B cell (primary cell): ENCODE data around the gene CLIP2. TPM values are rescaled to one million over a fixed set of nuclear protein-coding genes. Genes with fewer than 3 reads are reported as not detected.

Experiments used
- ATAC-seq: fragments of 200-7000 bp; cut with Tn5 transposase; one replicate; pipeline ENCODE4 v1.10.0; 2021; ENCODE audit warnings: low read depth, mild to moderate bottlenecking, moderate number of reproducible peaks, moderate library complexity
- CTCF ChIA-PET: fragments of 350-600 bp; sonication (Branson Sonifier 250); formaldehyde crosslinking; loops from one replicate; lab custom pipeline; 2021; ENCODE audit warnings: antibody characterized with exemption, inconsistent platforms; lab: Charles Lee
- POLR2A ChIA-PET: fragments of 350-600 bp; sonication (Branson Sonifier 250); formaldehyde crosslinking; loops from one replicate; lab custom pipeline; 2021; ENCODE audit warnings: antibody characterized with exemption; lab: Charles Lee
- DNase-seq: peaks from one replicate; pipeline ENCODE4 v3.0.0; 2013
- H2AFZ ChIP-seq: 2 replicates; pipeline ENCODE4 v1.6.1; 2012; ENCODE audit warnings: mild to moderate bottlenecking, low read depth, low read length; ENCODE audit not compliant: insufficient read depth, poor library complexity, severe bottlenecking
- H3K27ac ChIP-seq, 2 donors: 1 replicate in 1 of 2; 2 replicates in 1 of 2; pipeline ENCODE4 v1.5.1; 2012 to 2013; ENCODE audit warnings: low read length in 2 of 2, mild to moderate bottlenecking in 2 of 2, moderate library complexity in 1 of 2
- H3K27me3 ChIP-seq, 4 experiments: fragments of 200-600 bp in 1 of 4; sonication (generic) in 1 of 4; replicated peaks in 1 of 4; 1 replicate in 2 of 4; 2 replicates in 2 of 4; pipeline versions ENCODE4 v1.6.1 to v1.7.0; 2013 to 2016; ENCODE audit warnings: low read length in 3 of 4, mild to moderate bottlenecking in 2 of 4, mixed read lengths in 1 of 4, moderate library complexity in 1 of 4; ENCODE audit not compliant: insufficient read depth in 4 of 4, control insufficient read depth in 3 of 4; ENCODE audit errors: control extremely low read depth in 1 of 4
- H3K36me3 ChIP-seq, 2 experiments: replicated peaks in 1 of 2; 1 replicate in 1 of 2; 2 replicates in 1 of 2; pipeline versions ENCODE4 v1.6.1 to v1.7.1; 2013; ENCODE audit warnings: low read length in 1 of 2; ENCODE audit not compliant: insufficient read depth in 2 of 2, control insufficient read depth in 1 of 2; ENCODE audit errors: control extremely low read depth in 1 of 2, extremely low read depth in 1 of 2
- H3K4me1 ChIP-seq, 2 donors: fragments of 200-600 bp in 1 of 2; sonication (generic) in 1 of 2; 1 replicate in 1 of 2; 2 replicates in 1 of 2; pipeline versions ENCODE4 v1.5.1 to v1.6.1; 2013 to 2017; ENCODE audit warnings: low read length in 2 of 2; ENCODE audit not compliant: control insufficient read depth in 2 of 2, insufficient read depth in 2 of 2
- H3K4me2 ChIP-seq: replicated peaks from 2 replicates; pipeline ENCODE3; 2012; ENCODE audit warnings: mild to moderate bottlenecking, low read depth, low read length; ENCODE audit not compliant: poor library complexity, severe bottlenecking
- H3K4me3 ChIP-seq, 5 experiments: fragments of 200-600 bp in 1 of 5; sonication (generic) in 1 of 5; 1 replicate in 3 of 5; 2 replicates in 2 of 5; pipeline versions ENCODE4 v1.5.1 to v1.7.0; 2011 to 2016; ENCODE audit warnings: low read length in 4 of 5, mild to moderate bottlenecking in 4 of 5, low read depth in 2 of 5, control low read depth in 1 of 5, moderate library complexity in 1 of 5; ENCODE audit not compliant: insufficient read depth in 1 of 5; ENCODE audit errors: control extremely low read depth in 1 of 5, extremely low read depth in 1 of 5
- H3K79me2 ChIP-seq: fragments of 200-600 bp; sonication (generic); one replicate; pipeline ENCODE4 v1.6.0; 2016; ENCODE audit warnings: low read length; ENCODE audit not compliant: control insufficient read depth, insufficient read depth
- H3K9ac ChIP-seq: fragments of 200-600 bp; sonication (generic); 2 replicates; pipeline ENCODE4 v1.6.1; 2017; ENCODE audit warnings: mild to moderate bottlenecking, low read length, moderate library complexity
- H3K9me3 ChIP-seq, 3 donors: one replicate each; pipeline versions ENCODE4 v1.6.1 to v1.7.1; 2013; ENCODE audit warnings: low read length in 2 of 3; ENCODE audit not compliant: control insufficient read depth in 2 of 3, insufficient read depth in 1 of 3; ENCODE audit errors: control extremely low read depth in 1 of 3
- H4K20me1 ChIP-seq: 2 replicates; pipeline ENCODE4 v1.6.0; 2012; ENCODE audit warnings: mild to moderate bottlenecking, low read length; ENCODE audit not compliant: insufficient read depth, control insufficient read depth, poor library complexity, severe bottlenecking
- H3K27ac Mint-ChIP-seq: one replicate; pipeline ENCODE4 v1.8.0; 2021; ENCODE audit warnings: mixed read lengths
- H3K27me3 Mint-ChIP-seq: one replicate; pipeline ENCODE4 v1.8.0; 2021; ENCODE audit warnings: mixed read lengths
- H3K4me1 Mint-ChIP-seq: one replicate; pipeline ENCODE4 v1.8.0; 2021; ENCODE audit warnings: mixed read lengths
- H3K4me3 Mint-ChIP-seq: one replicate; pipeline ENCODE4 v1.8.0; 2021; ENCODE audit warnings: mixed read lengths
- H3K9me3 Mint-ChIP-seq: one replicate; pipeline ENCODE4 v1.8.0; 2022; ENCODE audit warnings: mixed read lengths; ENCODE audit not compliant: insufficient read depth
- EZH2 ChIP-seq: IDR thresholded peaks from 2 replicates; pipeline ENCODE4 v1.6.1; 2012; ENCODE audit warnings: borderline replicate concordance, low read depth, mild to moderate bottlenecking, moderate library complexity, low read length; ENCODE audit not compliant: insufficient read depth, poor library complexity, severe bottlenecking
- WGBS: methylation state at CpG from one replicate; pipeline ENCODE4 v1.1.5; 2013; ENCODE audit warnings: missing lambda C conversion rate; ENCODE audit not compliant: insufficient coverage; 5-methylcytosine and 5-hydroxymethylcytosine counted together
- intact Hi-C: fragments of 100-400 bp; cut with micrococcal nuclease; formaldehyde crosslinking; loops from one replicate; pipeline ENCODE4 v1.10.0; 2022
- polyA plus RNA-seq: library from polyadenylated mRNA; depleted of rRNA; stranded (reverse); fragments of >200 nt; gene quantifications from 2 replicates; pipeline ENCODE4 v1.2.3, GENCODE V29; 2012
- total RNA-seq, 2 donors: library from RNA; stranded (reverse); fragments of 120-200 nt in 1 of 2; gene quantifications; 1 replicate in 1 of 2; 2 replicates in 1 of 2; pipeline versions ENCODE4 v1.2.3 to v1.2.4, GENCODE V29; 2013 to 2022
- TF ChIP-seq, protein P1 (sequence below): fragments of 200-600 bp; IDR thresholded peaks from one replicate; pipeline ENCODE4 v1.8.0; 2022; ENCODE audit warnings: antibody characterized with exemption, mild to moderate bottlenecking

CLIP2 gene
- total and polyA plus RNA-seq, 2 donors (not counting 1 experiment from before 2014, with no cell fraction given) = 5.7 to 47.9 TPM

DNA sequence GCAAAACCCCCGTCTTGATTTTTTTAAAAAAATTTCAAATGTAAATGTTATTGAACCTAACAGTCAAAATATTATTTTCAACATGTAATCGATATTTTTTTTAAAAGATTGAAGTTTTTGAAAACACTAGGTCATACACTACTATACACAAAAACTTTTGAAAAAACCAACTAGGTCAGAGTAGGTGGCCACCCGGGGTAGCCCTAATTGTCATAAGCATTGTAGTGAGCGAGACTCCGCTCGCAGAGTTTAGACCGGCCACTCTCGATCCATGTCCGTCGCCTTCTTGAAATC lies 35.4 kb upstream of the CLIP2 start:
- H3K27ac ChIP-seq = peak overlapping the region; percentile 57 to 90
- WGBS = 0% methylated on average over 8 of the region's 10 CpGs
- peaks cover 49% of the 10 kb centered on the region for H3K79me2 ChIP-seq
- H3K27ac Mint-ChIP-seq = peak overlapping the region; percentile 95
- H3K9me3 ChIP-seq = no peaks in the 10 kb centered on the region
- peak overlapping the region; percentile 99 for H3K4me2 ChIP-seq
- H3K4me1 ChIP-seq = peaks cover 16 to 44% of the 10 kb centered on the region in 2 donors
- peak overlapping the region; percentile 97 for H3K4me3 Mint-ChIP-seq
- peaks cover 30% of the 10 kb centered on the region for H3K4me1 Mint-ChIP-seq
- DNase-seq = no peak
- H3K9ac ChIP-seq = peak overlapping the region; percentile 85
- intact Hi-C loops = loop anchor here (1.0 to 10.0 kb wide), 6 partner anchors 12 to 569 kb away; partner anchors contain the start of genes BUD23, CLIP2 and DNAJC30
- POLR2A ChIA-PET = interaction anchor here (0.9 to 1.1 kb wide), 3 partner anchors 12 to 45 kb away, joined by 3 to 8 read pairs (median 4); no protein-coding TSS in a partner anchor
- CTCF ChIA-PET = interaction anchor here (0.7 to 4.4 kb wide), 4 partner anchors 22 to 48 kb away, joined by 3 to 18 read pairs (median 3); partner anchors contain the start of gene CLIP2
- no peaks in the 10 kb centered on the region for H3K27me3 Mint-ChIP-seq
- H3K36me3 ChIP-seq = peaks cover 1 to 25% of the 10 kb centered on the region in 2 experiments
- no peak for TF ChIP-seq EZH2
- TF ChIP-seq, protein P1, sequence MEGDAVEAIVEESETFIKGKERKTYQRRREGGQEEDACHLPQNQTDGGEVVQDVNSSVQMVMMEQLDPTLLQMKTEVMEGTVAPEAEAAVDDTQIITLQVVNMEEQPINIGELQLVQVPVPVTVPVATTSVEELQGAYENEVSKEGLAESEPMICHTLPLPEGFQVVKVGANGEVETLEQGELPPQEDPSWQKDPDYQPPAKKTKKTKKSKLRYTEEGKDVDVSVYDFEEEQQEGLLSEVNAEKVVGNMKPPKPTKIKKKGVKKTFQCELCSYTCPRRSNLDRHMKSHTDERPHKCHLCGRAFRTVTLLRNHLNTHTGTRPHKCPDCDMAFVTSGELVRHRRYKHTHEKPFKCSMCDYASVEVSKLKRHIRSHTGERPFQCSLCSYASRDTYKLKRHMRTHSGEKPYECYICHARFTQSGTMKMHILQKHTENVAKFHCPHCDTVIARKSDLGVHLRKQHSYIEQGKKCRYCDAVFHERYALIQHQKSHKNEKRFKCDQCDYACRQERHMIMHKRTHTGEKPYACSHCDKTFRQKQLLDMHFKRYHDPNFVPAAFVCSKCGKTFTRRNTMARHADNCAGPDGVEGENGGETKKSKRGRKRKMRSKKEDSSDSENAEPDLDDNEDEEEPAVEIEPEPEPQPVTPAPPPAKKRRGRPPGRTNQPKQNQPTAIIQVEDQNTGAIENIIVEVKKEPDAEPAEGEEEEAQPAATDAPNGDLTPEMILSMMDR = no peak
- no peak for ATAC-seq
- H3K9me3 Mint-ChIP-seq = no peaks in the 10 kb centered on the region
- H4K20me1 ChIP-seq = peaks cover 12% of the 10 kb centered on the region
- H2AFZ ChIP-seq = peak overlapping the region; percentile 92
- H3K4me3 ChIP-seq = peak overlapping the region; percentile 41 to 99 (median 91)
- no peaks in the 10 kb centered on the region for H3K27me3 ChIP-seq

DNA sequence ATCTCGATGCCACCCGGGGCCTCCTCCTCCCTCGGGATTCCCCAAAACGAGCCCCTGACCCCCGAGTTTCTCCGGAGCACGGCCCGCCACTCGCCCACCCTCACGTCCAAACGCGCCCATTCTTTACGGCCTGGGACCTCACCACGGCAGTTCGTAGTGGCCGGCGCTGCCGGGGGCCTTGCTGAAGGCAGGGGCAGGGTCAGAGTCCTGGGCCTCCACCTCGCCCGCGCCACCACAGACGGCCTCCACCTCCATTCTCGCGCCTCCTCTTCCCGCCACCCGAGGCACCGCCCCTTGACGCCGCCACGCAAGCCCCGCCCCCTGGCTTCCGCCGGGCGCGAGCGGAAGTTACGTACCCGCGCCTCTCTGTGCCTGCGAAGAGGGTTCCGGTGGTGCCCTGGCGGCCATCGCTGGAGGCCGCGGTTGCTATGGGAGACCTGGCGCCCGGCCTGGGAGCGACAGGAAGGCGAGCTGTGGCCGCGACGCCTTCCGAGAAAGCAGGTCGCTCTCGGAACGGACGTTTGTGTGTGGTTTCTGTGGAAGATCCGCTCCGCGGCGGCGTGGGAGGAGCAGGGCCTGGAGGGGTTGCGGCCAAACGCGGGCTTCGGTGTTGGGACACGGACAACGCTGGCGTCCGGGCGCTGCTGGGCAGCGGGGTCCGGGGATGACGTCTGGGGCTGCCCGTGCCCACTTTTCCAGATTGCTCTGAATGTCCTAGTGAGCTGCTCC lies 34.9 kb upstream of the CLIP2 start, which contains the start of gene RFC2:
Gene RFC2 (minus strand): TSS at position 271 of the 729 bp plus-strand sequence. CDS start 16 bp downstream, at position 255.
- under 1% methylated on average over 75 of the region's 75 CpGs for WGBS
- POLR2A ChIA-PET = interaction anchor here (0.9 to 1.1 kb wide), 4 partner anchors 11 to 46 kb away, joined by 3 to 8 read pairs (median 4); no protein-coding TSS in a partner anchor
- Histone ChIP-seq H4K20me1 (peaks cover 12% of the 10 kb centered on the region), H3K9ac (peak within 1 kb of the TSS; percentile 85), H3K9me3 (no peaks in the 10 kb centered on the region), H3K4me2 (peak within 1 kb of the TSS; percentile 99), H2AFZ (peak within 1 kb of the TSS; percentile 92), H3K27ac (peak within 1 kb of the TSS; percentile 66 to 90), H3K4me1 (peaks cover 16 to 44% of the 10 kb centered on the region in 2 donors), H3K27me3 (no peaks in the 10 kb centered on the region), H3K79me2 (peaks cover 45% of the 10 kb centered on the region), H3K4me3 (peak within 1 kb of the TSS; percentile 72 to 99 (median 91)), H3K36me3 (peaks cover 1 to 21% of the 10 kb centered on the region in 2 experiments)
- DNase-seq = peak; percentile 97
- peak within 1 kb of the TSS; percentile 95 for H3K27ac Mint-ChIP-seq
- no peaks in the 10 kb centered on the region for H3K9me3 Mint-ChIP-seq
- peak within 1 kb of the TSS; percentile 97 for H3K4me3 Mint-ChIP-seq
- CTCF ChIA-PET = interaction anchor here (0.7 to 4.4 kb wide), 7 partner anchors 10 to 48 kb away, joined by 3 to 18 read pairs (median 3); partner anchors contain the start of genes CLIP2 and LAT2
- peak; percentile 97 for ATAC-seq
- intact Hi-C loops = loop anchor here (1.0 to 10.0 kb wide), 6 partner anchors 13 to 569 kb away; partner anchors contain the start of genes BUD23, CLIP2 and DNAJC30
- H3K4me1 Mint-ChIP-seq = peaks cover 30% of the 10 kb centered on the region
- TF ChIP-seq EZH2 = no peak
- TF ChIP-seq, protein P1 = peak; percentile 29
- H3K27me3 Mint-ChIP-seq = no peaks in the 10 kb centered on the region
